ENCODE data around the gene ZSCAN25. TPM values are rescaled to one million over a fixed set of nuclear protein-coding genes. Genes with fewer than 3 reads are reported as not detected.
A peak's percentile ranks its signal among the peaks of the same experiment; 100 is the strongest.

The ZSCAN25 gene
- total and polyA plus RNA-seq, 2 of the 13 experiments (the other 11 are each of a cell fraction or from before 2014, with no cell fraction given), result 12.1 to 16.8 TPM

DNA sequence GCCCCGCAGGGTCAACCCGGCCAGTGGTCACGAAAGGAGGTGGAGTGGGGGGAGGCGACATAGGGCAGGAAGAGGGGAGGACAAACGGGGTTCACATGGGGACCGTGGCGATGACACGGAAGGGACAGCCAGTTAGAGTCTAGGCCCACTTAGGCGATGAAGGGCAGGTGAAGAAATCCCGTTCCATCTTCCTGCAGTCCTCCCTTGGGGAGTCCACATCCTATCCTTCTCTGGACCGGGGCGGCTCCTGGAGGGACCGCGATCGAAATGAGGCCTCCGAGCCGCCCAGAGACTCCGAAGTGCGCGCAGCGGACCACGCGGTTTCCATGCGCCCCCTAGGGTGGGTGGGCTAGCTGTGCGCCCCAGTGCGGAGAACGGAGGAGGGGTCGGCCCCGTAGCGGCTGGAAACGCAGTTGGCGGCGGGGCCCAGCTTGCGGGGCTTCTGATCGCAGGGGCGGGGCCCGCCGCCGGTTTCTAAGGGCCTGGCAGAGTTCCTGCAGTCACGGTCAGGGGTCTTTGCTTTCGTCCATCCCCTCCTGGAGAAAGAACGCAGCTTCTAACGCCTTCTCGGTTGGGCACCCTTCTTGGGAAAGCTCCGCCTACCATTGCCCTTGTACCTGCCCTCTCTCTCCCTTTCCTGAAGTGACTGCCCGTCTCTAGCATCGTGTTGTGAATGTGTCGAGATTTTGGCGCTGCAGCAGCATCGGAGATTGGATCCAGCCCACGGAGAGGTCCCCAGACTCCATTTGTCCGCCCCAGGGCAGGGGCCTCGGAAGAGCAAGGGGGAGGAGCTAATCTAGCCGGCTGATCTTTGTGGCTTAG lies 36.6 kb upstream of the ZSCAN25 start (continued):
- TF ChIP-seq, protein P1, sequence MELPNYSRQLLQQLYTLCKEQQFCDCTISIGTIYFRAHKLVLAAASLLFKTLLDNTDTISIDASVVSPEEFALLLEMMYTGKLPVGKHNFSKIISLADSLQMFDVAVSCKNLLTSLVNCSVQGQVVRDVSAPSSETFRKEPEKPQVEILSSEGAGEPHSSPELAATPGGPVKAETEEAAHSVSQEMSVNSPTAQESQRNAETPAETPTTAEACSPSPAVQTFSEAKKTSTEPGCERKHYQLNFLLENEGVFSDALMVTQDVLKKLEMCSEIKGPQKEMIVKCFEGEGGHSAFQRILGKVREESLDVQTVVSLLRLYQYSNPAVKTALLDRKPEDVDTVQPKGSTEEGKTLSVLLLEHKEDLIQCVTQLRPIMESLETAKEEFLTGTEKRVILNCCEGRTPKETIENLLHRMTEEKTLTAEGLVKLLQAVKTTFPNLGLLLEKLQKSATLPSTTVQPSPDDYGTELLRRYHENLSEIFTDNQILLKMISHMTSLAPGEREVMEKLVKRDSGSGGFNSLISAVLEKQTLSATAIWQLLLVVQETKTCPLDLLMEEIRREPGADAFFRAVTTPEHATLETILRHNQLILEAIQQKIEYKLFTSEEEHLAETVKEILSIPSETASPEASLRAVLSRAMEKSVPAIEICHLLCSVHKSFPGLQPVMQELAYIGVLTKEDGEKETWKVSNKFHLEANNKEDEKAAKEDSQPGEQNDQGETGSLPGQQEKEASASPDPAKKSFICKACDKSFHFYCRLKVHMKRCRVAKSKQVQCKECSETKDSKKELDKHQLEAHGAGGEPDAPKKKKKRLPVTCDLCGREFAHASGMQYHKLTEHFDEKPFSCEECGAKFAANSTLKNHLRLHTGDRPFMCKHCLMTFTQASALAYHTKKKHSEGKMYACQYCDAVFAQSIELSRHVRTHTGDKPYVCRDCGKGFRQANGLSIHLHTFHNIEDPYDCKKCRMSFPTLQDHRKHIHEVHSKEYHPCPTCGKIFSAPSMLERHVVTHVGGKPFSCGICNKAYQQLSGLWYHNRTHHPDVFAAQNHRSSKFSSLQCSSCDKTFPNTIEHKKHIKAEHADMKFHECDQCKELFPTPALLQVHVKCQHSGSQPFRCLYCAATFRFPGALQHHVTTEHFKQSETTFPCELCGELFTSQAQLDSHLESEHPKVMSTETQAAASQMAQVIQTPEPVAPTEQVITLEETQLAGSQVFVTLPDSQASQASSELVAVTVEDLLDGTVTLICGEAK (IDR thresholded peaks at IDR 0.05), result no peak
- TF ChIP-seq, protein P1 (CRISPR knock-in tag; IDR thresholded peaks at IDR 0.05), result no peak
- TF ChIP-seq HDAC6 (IDR thresholded peaks at IDR 0.05; ENCODE audit: low read depth, low read length) (no peak), KDM2A (CRISPR knock-in tag; IDR thresholded peaks at IDR 0.05; ENCODE audit: borderline replicate concordance, low read depth) (peak; percentile 88; the same call in 1 of the 2 replicates), DMAP1 (CRISPR knock-in tag; IDR thresholded peaks at IDR 0.05) (no peak), ZNF460 (CRISPR knock-in tag; IDR thresholded peaks at IDR 0.05; ENCODE audit: borderline replicate concordance) (no peak), ZFX (CRISPR knock-in tag; IDR thresholded peaks at IDR 0.05; ENCODE audit: low read depth) (peak; percentile 34), ZNF629 (CRISPR knock-in tag; conservative IDR thresholded peaks at IDR 0.05) (no peak), ZNF296 (CRISPR knock-in tag; conservative IDR thresholded peaks at IDR 0.05) (no peak), RORA (CRISPR knock-in tag; IDR thresholded peaks at IDR 0.05) (no peak), TMF1 (CRISPR knock-in tag; IDR thresholded peaks at IDR 0.05; ENCODE audit: low read depth) (no peak), SALL1 (CRISPR knock-in tag; IDR thresholded peaks at IDR 0.05) (peak; percentile 35; the same call in 1 of the 2 replicates), ZNF264 (CRISPR knock-in tag; IDR thresholded peaks at IDR 0.05) (no peak), NR1H2 (CRISPR knock-in tag; IDR thresholded peaks at IDR 0.05; ENCODE audit: borderline replicate concordance, low read depth) (no peak)
- TF ChIP-seq, protein P2, sequence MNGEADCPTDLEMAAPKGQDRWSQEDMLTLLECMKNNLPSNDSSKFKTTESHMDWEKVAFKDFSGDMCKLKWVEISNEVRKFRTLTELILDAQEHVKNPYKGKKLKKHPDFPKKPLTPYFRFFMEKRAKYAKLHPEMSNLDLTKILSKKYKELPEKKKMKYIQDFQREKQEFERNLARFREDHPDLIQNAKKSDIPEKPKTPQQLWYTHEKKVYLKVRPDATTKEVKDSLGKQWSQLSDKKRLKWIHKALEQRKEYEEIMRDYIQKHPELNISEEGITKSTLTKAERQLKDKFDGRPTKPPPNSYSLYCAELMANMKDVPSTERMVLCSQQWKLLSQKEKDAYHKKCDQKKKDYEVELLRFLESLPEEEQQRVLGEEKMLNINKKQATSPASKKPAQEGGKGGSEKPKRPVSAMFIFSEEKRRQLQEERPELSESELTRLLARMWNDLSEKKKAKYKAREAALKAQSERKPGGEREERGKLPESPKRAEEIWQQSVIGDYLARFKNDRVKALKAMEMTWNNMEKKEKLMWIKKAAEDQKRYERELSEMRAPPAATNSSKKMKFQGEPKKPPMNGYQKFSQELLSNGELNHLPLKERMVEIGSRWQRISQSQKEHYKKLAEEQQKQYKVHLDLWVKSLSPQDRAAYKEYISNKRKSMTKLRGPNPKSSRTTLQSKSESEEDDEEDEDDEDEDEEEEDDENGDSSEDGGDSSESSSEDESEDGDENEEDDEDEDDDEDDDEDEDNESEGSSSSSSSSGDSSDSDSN (CRISPR knock-in tag; IDR thresholded peaks at IDR 0.05), result 0 out of 2 replicates have a peak, but pooled peaks have one; percentile 36
- TF ChIP-seq, protein P3, sequence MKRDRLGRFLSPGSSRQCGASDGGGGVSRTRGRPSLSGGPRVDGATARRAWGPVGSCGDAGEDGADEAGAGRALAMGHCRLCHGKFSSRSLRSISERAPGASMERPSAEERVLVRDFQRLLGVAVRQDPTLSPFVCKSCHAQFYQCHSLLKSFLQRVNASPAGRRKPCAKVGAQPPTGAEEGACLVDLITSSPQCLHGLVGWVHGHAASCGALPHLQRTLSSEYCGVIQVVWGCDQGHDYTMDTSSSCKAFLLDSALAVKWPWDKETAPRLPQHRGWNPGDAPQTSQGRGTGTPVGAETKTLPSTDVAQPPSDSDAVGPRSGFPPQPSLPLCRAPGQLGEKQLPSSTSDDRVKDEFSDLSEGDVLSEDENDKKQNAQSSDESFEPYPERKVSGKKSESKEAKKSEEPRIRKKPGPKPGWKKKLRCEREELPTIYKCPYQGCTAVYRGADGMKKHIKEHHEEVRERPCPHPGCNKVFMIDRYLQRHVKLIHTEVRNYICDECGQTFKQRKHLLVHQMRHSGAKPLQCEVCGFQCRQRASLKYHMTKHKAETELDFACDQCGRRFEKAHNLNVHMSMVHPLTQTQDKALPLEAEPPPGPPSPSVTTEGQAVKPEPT (CRISPR knock-in tag; IDR thresholded peaks at IDR 0.05; ENCODE audit: low read depth), result no peak

All from HepG2 (cell line).